Measurements from ENCODE around the gene PSIP1. TPM values are rescaled to one million over a fixed set of nuclear protein-coding genes. Genes with fewer than 3 reads are reported as not detected.
"Not testable (repeated sequence)": the region's sequence is repeated elsewhere in the genome, so short reads cannot be mapped to it uniquely, and the experiment has no call there.

Gene PSIP1
- total and polyA plus RNA-seq, 2 donors (not counting 1 experiment from before 2014, with no cell fraction given) = 51.2 to 73.3 TPM

DNA sequence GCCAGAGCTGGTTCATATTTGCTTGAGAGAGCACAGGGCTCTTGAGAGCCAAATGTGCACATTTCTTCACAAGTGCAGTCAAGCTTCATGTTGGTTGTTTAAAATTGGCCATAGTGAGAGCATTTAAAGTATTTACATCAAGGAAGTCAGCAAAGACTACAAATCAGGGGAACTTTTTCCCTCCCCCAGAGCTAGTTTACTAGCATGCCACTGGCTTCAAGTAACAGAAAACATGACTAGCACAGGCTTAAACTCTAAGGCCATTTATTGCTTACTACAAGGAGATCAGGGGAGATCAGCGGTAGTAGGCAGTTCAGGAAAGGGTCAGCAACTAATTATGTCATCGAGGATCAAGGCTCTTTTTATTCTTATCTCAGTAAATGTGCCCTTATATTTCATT, 31.1 kb upstream of the PSIP1 start:
- DNase-seq (ENCODE audit: low read depth in 2 of 2) = peak in 1 of 2 donors; percentile 4
- H4K20me1 ChIP-seq (ENCODE audit: control insufficient read depth, extremely low read depth, insufficient read depth, low read length) = no peaks in the 10 kb centered on the region
- H3K9me3 ChIP-seq (ENCODE audit: control insufficient read depth, insufficient read depth, low read depth, low read length) = no peaks in the 10 kb centered on the region
- H3K36me3 ChIP-seq (ENCODE audit: control insufficient read depth, insufficient read depth, low read length) = no peaks in the 10 kb centered on the region
- no peaks in the 10 kb centered on the region for H3K79me2 ChIP-seq (ENCODE audit: control insufficient read depth, insufficient read depth, low read length)
- no peaks in the 10 kb centered on the region for H3K27me3 ChIP-seq (ENCODE audit: control insufficient read depth, insufficient read depth, low read length)
- TF ChIP-seq EZH2 (IDR thresholded peaks at IDR 0.05; ENCODE audit: low read length, missing control alignments) = no peak
- TF ChIP-seq, protein P1, sequence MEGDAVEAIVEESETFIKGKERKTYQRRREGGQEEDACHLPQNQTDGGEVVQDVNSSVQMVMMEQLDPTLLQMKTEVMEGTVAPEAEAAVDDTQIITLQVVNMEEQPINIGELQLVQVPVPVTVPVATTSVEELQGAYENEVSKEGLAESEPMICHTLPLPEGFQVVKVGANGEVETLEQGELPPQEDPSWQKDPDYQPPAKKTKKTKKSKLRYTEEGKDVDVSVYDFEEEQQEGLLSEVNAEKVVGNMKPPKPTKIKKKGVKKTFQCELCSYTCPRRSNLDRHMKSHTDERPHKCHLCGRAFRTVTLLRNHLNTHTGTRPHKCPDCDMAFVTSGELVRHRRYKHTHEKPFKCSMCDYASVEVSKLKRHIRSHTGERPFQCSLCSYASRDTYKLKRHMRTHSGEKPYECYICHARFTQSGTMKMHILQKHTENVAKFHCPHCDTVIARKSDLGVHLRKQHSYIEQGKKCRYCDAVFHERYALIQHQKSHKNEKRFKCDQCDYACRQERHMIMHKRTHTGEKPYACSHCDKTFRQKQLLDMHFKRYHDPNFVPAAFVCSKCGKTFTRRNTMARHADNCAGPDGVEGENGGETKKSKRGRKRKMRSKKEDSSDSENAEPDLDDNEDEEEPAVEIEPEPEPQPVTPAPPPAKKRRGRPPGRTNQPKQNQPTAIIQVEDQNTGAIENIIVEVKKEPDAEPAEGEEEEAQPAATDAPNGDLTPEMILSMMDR (conservative IDR thresholded peaks at IDR 0.05 in 1 of 2, IDR thresholded peaks at IDR 0.05 in 1 of 2; ENCODE audit: low read depth in 1 of 2, low read length in 2 of 2) = no peak
- no peak overlapping the region for H3K9ac ChIP-seq (ENCODE audit: insufficient read depth, low read length)
- H3K27ac ChIP-seq (ENCODE audit: insufficient read depth, low read length) = no peak overlapping the region
- no peak overlapping the region for H3K4me3 ChIP-seq (replicated peaks in 1 of 4; ENCODE audit: control extremely low read depth in 1 of 4, insufficient read depth in 1 of 4, low read depth in 3 of 4, low read length in 4 of 4)
- no peak overlapping the region for H2AFZ ChIP-seq (ENCODE audit: low read length)
- no peaks in the 10 kb centered on the region for H3K4me1 ChIP-seq (ENCODE audit: control insufficient read depth, extremely low read depth, insufficient read depth, low read length)
- H3K4me2 ChIP-seq (ENCODE audit: extremely low read depth, insufficient read depth, low read length) = no peak overlapping the region

DNA sequence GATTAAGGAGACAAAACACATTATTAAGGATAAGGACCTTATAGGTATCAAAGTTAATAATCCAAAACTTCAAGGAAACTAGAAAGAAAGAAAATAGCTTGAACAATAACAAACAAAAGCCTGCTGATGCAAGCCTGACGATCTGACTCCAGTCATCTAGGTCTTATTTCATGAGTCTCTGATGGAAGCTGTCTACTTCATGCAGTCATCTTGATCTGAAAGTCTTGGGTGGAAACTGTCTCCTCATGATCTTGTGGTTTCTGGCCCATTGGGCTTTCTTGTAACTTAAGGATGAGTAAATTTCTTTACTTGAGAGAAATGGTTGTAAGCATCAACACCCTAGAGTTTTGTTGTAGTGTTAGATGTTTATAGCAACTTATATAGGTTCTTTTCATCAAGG, 20.6 kb upstream of the PSIP1 start:
- no peaks in the 10 kb centered on the region for H3K9me3 ChIP-seq (ENCODE audit: control insufficient read depth, insufficient read depth, low read depth, low read length)
- no peak for DNase-seq (ENCODE audit: low read depth in 2 of 2)
- H4K20me1 ChIP-seq (ENCODE audit: control insufficient read depth, extremely low read depth, insufficient read depth, low read length) = no peaks in the 10 kb centered on the region
- no peak overlapping the region for H3K4me2 ChIP-seq (ENCODE audit: extremely low read depth, insufficient read depth, low read length)
- no peak overlapping the region for H3K9ac ChIP-seq (ENCODE audit: insufficient read depth, low read length)
- H3K27ac ChIP-seq (ENCODE audit: insufficient read depth, low read length) = no peak overlapping the region
- H3K4me3 ChIP-seq (replicated peaks in 1 of 4; ENCODE audit: control extremely low read depth in 1 of 4, insufficient read depth in 1 of 4, low read depth in 3 of 4, low read length in 4 of 4) = no peak overlapping the region
- no peaks in the 10 kb centered on the region for H3K36me3 ChIP-seq (ENCODE audit: control insufficient read depth, insufficient read depth, low read length)
- no peaks in the 10 kb centered on the region for H3K79me2 ChIP-seq (ENCODE audit: control insufficient read depth, insufficient read depth, low read length)
- H3K4me1 ChIP-seq (ENCODE audit: control insufficient read depth, extremely low read depth, insufficient read depth, low read length) = no peaks in the 10 kb centered on the region
- no peak overlapping the region for H2AFZ ChIP-seq (ENCODE audit: low read length)
- no peaks in the 10 kb centered on the region for H3K27me3 ChIP-seq (ENCODE audit: control insufficient read depth, insufficient read depth, low read length)
- no peak for TF ChIP-seq EZH2 (IDR thresholded peaks at IDR 0.05; ENCODE audit: low read length, missing control alignments)
- TF ChIP-seq, protein P1 (conservative IDR thresholded peaks at IDR 0.05 in 1 of 2, IDR thresholded peaks at IDR 0.05 in 1 of 2; ENCODE audit: low read depth in 1 of 2, low read length in 2 of 2) = no peak

DNA sequence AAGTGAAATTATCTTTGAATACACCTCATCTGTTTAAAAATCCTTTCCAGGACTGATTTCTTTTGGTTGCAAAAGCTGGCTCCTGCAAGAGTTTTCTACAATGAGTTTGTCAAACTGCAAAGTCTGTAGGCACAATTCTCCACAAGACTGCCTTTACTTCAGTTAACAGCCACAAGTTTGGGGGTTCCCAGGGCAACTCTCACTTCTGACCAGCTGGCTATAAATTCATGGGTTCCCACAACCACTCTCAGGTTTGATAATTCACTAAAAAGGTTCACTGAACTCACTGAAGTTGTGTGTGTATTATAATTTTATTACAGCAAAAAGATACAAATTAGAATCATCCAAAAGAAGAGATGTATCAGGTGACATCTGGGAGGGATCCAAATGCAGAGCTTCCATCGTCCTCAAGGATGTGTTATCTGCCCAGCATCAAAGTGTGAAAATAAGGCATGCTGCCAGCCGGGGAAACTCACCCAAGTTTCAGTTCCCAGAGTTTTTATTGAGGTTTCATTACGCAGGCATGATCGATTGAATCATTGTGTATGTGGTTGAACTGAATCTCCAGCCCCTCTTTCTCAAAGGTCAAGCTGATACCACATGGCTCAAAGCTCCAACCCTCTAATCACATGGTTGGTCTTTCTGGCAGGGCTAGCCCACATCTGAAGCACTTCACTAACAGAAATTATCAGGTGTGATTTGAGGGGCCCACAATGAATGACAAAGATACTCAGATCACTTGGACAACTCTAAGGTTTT, 19.0 kb upstream of the PSIP1 start:
- Histone ChIP-seq H3K79me2 (ENCODE audit: control insufficient read depth, insufficient read depth, low read length) (no peaks in the 10 kb centered on the region), H3K4me2 (ENCODE audit: extremely low read depth, insufficient read depth, low read length) (no peak overlapping the region), H3K9ac (ENCODE audit: insufficient read depth, low read length) (no peak overlapping the region), H3K27me3 (ENCODE audit: control insufficient read depth, insufficient read depth, low read length) (no peaks in the 10 kb centered on the region), H3K27ac (ENCODE audit: insufficient read depth, low read length) (no peak overlapping the region), H3K4me3 (replicated peaks in 1 of 4; ENCODE audit: control extremely low read depth in 1 of 4, insufficient read depth in 1 of 4, low read depth in 3 of 4, low read length in 4 of 4) (no peak overlapping the region), H3K36me3 (ENCODE audit: control insufficient read depth, insufficient read depth, low read length) (no peaks in the 10 kb centered on the region), H3K9me3 (ENCODE audit: control insufficient read depth, insufficient read depth, low read depth, low read length) (no peaks in the 10 kb centered on the region), H2AFZ (ENCODE audit: low read length) (no peak overlapping the region), H4K20me1 (ENCODE audit: control insufficient read depth, extremely low read depth, insufficient read depth, low read length) (no peaks in the 10 kb centered on the region), H3K4me1 (ENCODE audit: control insufficient read depth, extremely low read depth, insufficient read depth, low read length) (no peaks in the 10 kb centered on the region)
- DNase-seq (ENCODE audit: low read depth in 2 of 2) = no peak
- TF ChIP-seq EZH2 (IDR thresholded peaks at IDR 0.05; ENCODE audit: low read length, missing control alignments) = no peak
- TF ChIP-seq, protein P1 (conservative IDR thresholded peaks at IDR 0.05 in 1 of 2, IDR thresholded peaks at IDR 0.05 in 1 of 2; ENCODE audit: low read depth in 1 of 2, low read length in 2 of 2) = no peak

DNA sequence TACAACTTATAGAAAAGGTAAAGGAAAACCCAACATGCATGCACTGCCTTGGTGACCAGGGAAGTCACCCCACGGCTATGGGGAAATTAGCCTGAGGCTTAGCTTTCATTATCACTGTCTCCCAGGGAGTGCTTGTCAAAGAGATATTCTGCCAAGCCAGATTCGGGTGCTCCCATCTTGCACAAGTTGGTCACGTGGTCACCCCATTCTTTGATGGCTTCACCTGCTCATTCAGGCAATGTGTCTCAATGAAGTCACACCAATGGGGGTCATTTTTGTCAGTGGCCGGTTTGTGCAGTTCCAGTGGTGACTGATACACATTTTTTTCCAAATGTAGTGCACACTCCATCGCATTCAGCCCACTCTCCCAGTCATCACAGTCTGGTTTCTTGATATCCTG, 16.3 kb upstream of the PSIP1 start:
- not testable (repeated sequence) for H2AFZ ChIP-seq (ENCODE audit: low read length); H3K79me2 ChIP-seq (ENCODE audit: control insufficient read depth, insufficient read depth, low read length); H3K4me3 ChIP-seq (replicated peaks in 1 of 4; ENCODE audit: control extremely low read depth in 1 of 4, insufficient read depth in 1 of 4, low read depth in 3 of 4, low read length in 4 of 4); H3K36me3 ChIP-seq (ENCODE audit: control insufficient read depth, insufficient read depth, low read length); H3K4me1 ChIP-seq (ENCODE audit: control insufficient read depth, extremely low read depth, insufficient read depth, low read length); H3K9me3 ChIP-seq (ENCODE audit: control insufficient read depth, insufficient read depth, low read depth, low read length); H3K27ac ChIP-seq (ENCODE audit: insufficient read depth, low read length); H3K27me3 ChIP-seq (ENCODE audit: control insufficient read depth, insufficient read depth, low read length); DNase-seq (ENCODE audit: low read depth in 2 of 2); H3K4me2 ChIP-seq (ENCODE audit: extremely low read depth, insufficient read depth, low read length); H4K20me1 ChIP-seq (ENCODE audit: control insufficient read depth, extremely low read depth, insufficient read depth, low read length); H3K9ac ChIP-seq (ENCODE audit: insufficient read depth, low read length)

All from fibroblast of lung (primary cell).